Activated CD4-positive, alpha-beta T cell treated with anti-CD3 and anti-CD28 coated beads, Interleukin-2, amount 10 ng/mL, durations not matched to agents 24 days and 14 days (primary cell): Measurements from ENCODE around the gene GPR65. TPM values are rescaled to one million over a fixed set of nuclear protein-coding genes. Genes with fewer than 3 reads are reported as not detected.

Source experiments
- total RNA-seq: library from RNA; stranded (reverse); gene quantifications from 2 replicates; pipeline ENCODE4 v1.2.3, GENCODE V29; 2022

Gene GPR65
- total RNA-seq, 1 donor from 2014 or later: 8.3 TPM

Other genes with a start within 250 kb of the GPR65 start
- 7.3 and 9.3 TPM in 2 replicates for gene GALC, start 12.0 kb upstream of the GPR65 start, total RNA-seq